Measurements from ENCODE around the gene CCL24.

DNA sequence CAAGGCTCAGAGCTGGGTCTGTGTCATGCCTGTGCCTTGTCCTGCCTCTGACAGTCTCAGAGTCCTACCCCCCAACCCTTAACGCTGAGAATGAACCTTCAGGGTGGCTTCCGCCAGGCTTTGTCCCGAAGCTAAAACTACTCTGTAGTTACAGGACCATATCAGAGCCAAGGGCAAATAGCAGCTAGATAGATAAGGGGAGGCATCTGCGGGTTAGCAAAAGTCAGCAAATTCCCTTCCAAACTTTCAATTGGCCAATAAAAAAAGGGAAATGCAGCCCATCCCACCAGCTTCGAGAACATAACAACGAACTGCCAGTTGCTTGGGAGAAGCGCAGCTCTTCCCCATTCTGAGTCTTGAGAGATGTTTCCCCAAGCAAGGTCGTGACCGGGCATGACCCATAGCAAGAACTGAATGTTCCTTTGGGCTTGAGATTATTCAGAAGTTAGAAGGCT lies 17.7 kb downstream of the CCL24 start:
- no peak for TF ChIP-seq TAF1 (IDR thresholded peaks at IDR 0.05; ENCODE audit: borderline replicate concordance, low read depth, low read length)
- no peak for TF ChIP-seq POLR2A (IDR thresholded peaks at IDR 0.05; ENCODE audit: low read depth, low read length)
